Stomach smooth muscle (tissue), 2 donors: ENCODE results near the gene POLA1.

Experiments used
- H3K27ac ChIP-seq: one replicate; pipeline ENCODE4 v1.7.0; 2013; ENCODE audit warnings: mild to moderate bottlenecking, low read length, inconsistent platforms
- H3K27me3 ChIP-seq, 2 donors: one replicate each; pipeline ENCODE4 v1.7.0; 2013; ENCODE audit warnings: low read length in 2 of 2; ENCODE audit not compliant: insufficient read depth in 2 of 2, control insufficient read depth in 1 of 2
- H3K36me3 ChIP-seq, 2 donors: one replicate each; pipeline ENCODE4 v1.7.0; 2013; ENCODE audit warnings: low read length in 2 of 2; ENCODE audit not compliant: control insufficient read depth in 2 of 2, insufficient read depth in 2 of 2
- H3K4me1 ChIP-seq: one replicate; pipeline ENCODE4 v1.7.0; 2013; ENCODE audit warnings: low read length; ENCODE audit not compliant: control insufficient read depth, insufficient read depth
- H3K4me3 ChIP-seq, 2 donors: one replicate each; pipeline ENCODE4 v1.7.0; 2013; ENCODE audit warnings: low read length in 2 of 2
- H3K9ac ChIP-seq, 2 donors: one replicate each; pipeline ENCODE4 v1.7.0; 2013; ENCODE audit warnings: low read length in 2 of 2, mild to moderate bottlenecking in 1 of 2
- H3K9me3 ChIP-seq, 2 donors: one replicate each; pipeline ENCODE4 v1.7.0; 2013; ENCODE audit warnings: low read length in 2 of 2; ENCODE audit not compliant: control insufficient read depth in 2 of 2
- donor health status: healthy.
- donor health status: Pancreatic carcinoma.

Gene POLA1

GRCh38 chrX:24996096-24996709 is 302.5 kb downstream of the POLA1 start:
- Histone ChIP-seq H3K27me3 (peaks cover 0 to 23% of the 10 kb centered on the region in 2 donors), H3K9me3 (no peaks in the 10 kb centered on the region), H3K9ac (no peak overlapping the region), H3K4me1 (no peaks in the 10 kb centered on the region), H3K36me3 (no peaks in the 10 kb centered on the region), H3K4me3 (no peak overlapping the region), H3K27ac (no peak overlapping the region)

GRCh38 chrX:24999511-24999910 is 305.8 kb downstream of the POLA1 start:
- Histone ChIP-seq H3K4me3 (no peak overlapping the region), H3K27ac (no peak overlapping the region), H3K9me3 (no peaks in the 10 kb centered on the region), H3K9ac (no peak overlapping the region), H3K27me3 (peaks cover 16 to 24% of the 10 kb centered on the region in 2 donors), H3K4me1 (peaks cover under 1% of the 10 kb centered on the region), H3K36me3 (no peaks in the 10 kb centered on the region)

GRCh38 chrX:25001808-25002660 is 308.3 kb downstream of the POLA1 start:
- Histone ChIP-seq H3K9me3 (no peaks in the 10 kb centered on the region), H3K27ac (no peak overlapping the region), H3K4me3 (no peak overlapping the region), H3K36me3 (no peaks in the 10 kb centered on the region), H3K9ac (no peak overlapping the region), H3K27me3 (peaks cover 31 to 36% of the 10 kb centered on the region in 2 donors), H3K4me1 (peaks cover 13% of the 10 kb centered on the region)

- Histone ChIP-seq H3K4me1 (peaks cover 13% of the 10 kb centered on the region), H3K36me3 (no peaks in the 10 kb centered on the region), H3K9ac (no peak overlapping the region), H3K9me3 (no peaks in the 10 kb centered on the region), H3K27me3 (peaks cover 36 to 39% of the 10 kb centered on the region in 2 donors), H3K4me3 (no peak overlapping the region), H3K27ac (no peak overlapping the region)
Observed at GRCh38 chrX:25002661-25003020, 308.9 kb downstream of the POLA1 start.

- Histone ChIP-seq H3K4me1 (peaks cover 13% of the 10 kb centered on the region), H3K9me3 (no peaks in the 10 kb centered on the region), H3K9ac (no peak overlapping the region), H3K27me3 (peaks cover 43% of the 10 kb centered on the region in 2 donors), H3K27ac (no peak overlapping the region), H3K4me3 (no peak overlapping the region), H3K36me3 (no peaks in the 10 kb centered on the region)
Observed at GRCh38 chrX:25003066-25003849, 309.5 kb downstream of the POLA1 start.

GRCh38 chrX:25004040-25004439 is 310.3 kb downstream of the POLA1 start:
- H3K9ac ChIP-seq, result no peak overlapping the region
- H3K9me3 ChIP-seq, result no peaks in the 10 kb centered on the region
- H3K27me3 ChIP-seq, result peaks cover 42 to 48% of the 10 kb centered on the region in 2 donors
- H3K4me3 ChIP-seq, result no peak overlapping the region
- H3K36me3 ChIP-seq, result no peaks in the 10 kb centered on the region
- no peak overlapping the region for H3K27ac ChIP-seq
- peaks cover 13% of the 10 kb centered on the region for H3K4me1 ChIP-seq

- Histone ChIP-seq H3K9me3 (no peaks in the 10 kb centered on the region), H3K27me3 (peaks cover 47 to 54% of the 10 kb centered on the region in 2 donors), H3K36me3 (no peaks in the 10 kb centered on the region), H3K4me1 (peaks cover 13% of the 10 kb centered on the region), H3K27ac (no peak overlapping the region), H3K4me3 (peak overlapping the region in 1 of 2 donors; percentile 49), H3K9ac (no peak overlapping the region)
Observed at GRCh38 chrX:25004485-25005032, 310.8 kb downstream of the POLA1 start.

GRCh38 chrX:25005034-25005381 is 311.3 kb downstream of the POLA1 start:
- no peak overlapping the region for H3K27ac ChIP-seq
- no peak overlapping the region for H3K9ac ChIP-seq
- H3K4me3 ChIP-seq, result peak overlapping the region in 1 of 2 donors; percentile 49
- peaks cover 13% of the 10 kb centered on the region for H3K4me1 ChIP-seq
- no peaks in the 10 kb centered on the region for H3K9me3 ChIP-seq
- H3K36me3 ChIP-seq, result no peaks in the 10 kb centered on the region
- H3K27me3 ChIP-seq, result peaks cover 51 to 57% of the 10 kb centered on the region in 2 donors

- Histone ChIP-seq H3K4me3 (peak overlapping the region in 1 of 2 donors; percentile 49), H3K4me1 (peaks cover 13% of the 10 kb centered on the region), H3K27ac (no peak overlapping the region), H3K27me3 (peaks cover 56 to 60% of the 10 kb centered on the region in 2 donors), H3K9me3 (no peaks in the 10 kb centered on the region), H3K9ac (no peak overlapping the region), H3K36me3 (no peaks in the 10 kb centered on the region)
Observed at GRCh38 chrX:25005382-25006185, 311.9 kb downstream of the POLA1 start.

- Histone ChIP-seq H3K4me1 (peaks cover 13% of the 10 kb centered on the region), H3K9me3 (no peaks in the 10 kb centered on the region), H3K36me3 (no peaks in the 10 kb centered on the region), H3K4me3 (no peak overlapping the region), H3K27me3 (peaks cover 61 to 69% of the 10 kb centered on the region in 2 donors), H3K27ac (no peak overlapping the region), H3K9ac (no peak overlapping the region)
Observed at GRCh38 chrX:25006586-25007058, 312.9 kb downstream of the POLA1 start.
